Spinal cord (tissue), 10 donors: ENCODE measurements around the gene RPS4Y2. TPM values are rescaled to one million over a fixed set of nuclear protein-coding genes. Genes with fewer than 3 reads are reported as not detected.

ENCODE experiments used
- DNase-seq, 6 donors: peaks; one replicate each; pipeline versions ENCODE4 v3.0.0 to v3.0.0-alpha.2; 2013 to 2015; ENCODE audit warnings: low spot score in 6 of 6, low read depth in 4 of 6
- H3K27ac ChIP-seq: one replicate; pipeline ENCODE4 v1.5.1; 2013; ENCODE audit warnings: low read depth, low read length, control low read depth
- H3K27me3 ChIP-seq: one replicate; pipeline ENCODE4 v1.6.1; 2013; ENCODE audit warnings: low read length; ENCODE audit not compliant: control insufficient read depth, insufficient read depth
- H3K36me3 ChIP-seq: one replicate; pipeline ENCODE4 v1.6.1; 2013; ENCODE audit warnings: low read length; ENCODE audit not compliant: control insufficient read depth, insufficient read depth
- H3K4me1 ChIP-seq: one replicate; pipeline ENCODE4 v1.6.1; 2013; ENCODE audit warnings: low read length; ENCODE audit not compliant: control insufficient read depth, insufficient read depth
- H3K4me3 ChIP-seq: one replicate; pipeline ENCODE4 v1.5.1; 2013; ENCODE audit warnings: low read depth, low read length, control low read depth
- H3K9me3 ChIP-seq: one replicate; pipeline ENCODE4 v1.6.1; 2013; ENCODE audit warnings: low read length; ENCODE audit not compliant: control insufficient read depth, insufficient read depth
- WGBS: methylation state at CpG from one replicate; pipeline ENCODE4 v1.1.5; 2013; ENCODE audit warnings: missing lambda C conversion rate; ENCODE audit not compliant: insufficient coverage; 5-methylcytosine and 5-hydroxymethylcytosine counted together
- polyA plus RNA-seq, 2 donors: library from polyadenylated mRNA; unstranded; fragments of 120-200 nt; gene quantifications; one replicate each; pipeline ENCODE4 v1.2.1, GENCODE V29; 2013; ENCODE audit not compliant: insufficient read length in 2 of 2
- total RNA-seq, 2 donors: library from RNA; depleted of rRNA in 1 of 2; stranded (reverse); fragments of 120-200 nt in 1 of 2; fragments of >200 nt in 1 of 2; gene quantifications; one replicate each; pipeline versions ENCODE4 v1.2.3 to v1.2.4, GENCODE V29; 2013 to 2014
- donor health status: healthy.

RPS4Y2 gene
- total and polyA plus RNA-seq, 4 donors: 0.21 TPM; not detected in 3

DNA sequence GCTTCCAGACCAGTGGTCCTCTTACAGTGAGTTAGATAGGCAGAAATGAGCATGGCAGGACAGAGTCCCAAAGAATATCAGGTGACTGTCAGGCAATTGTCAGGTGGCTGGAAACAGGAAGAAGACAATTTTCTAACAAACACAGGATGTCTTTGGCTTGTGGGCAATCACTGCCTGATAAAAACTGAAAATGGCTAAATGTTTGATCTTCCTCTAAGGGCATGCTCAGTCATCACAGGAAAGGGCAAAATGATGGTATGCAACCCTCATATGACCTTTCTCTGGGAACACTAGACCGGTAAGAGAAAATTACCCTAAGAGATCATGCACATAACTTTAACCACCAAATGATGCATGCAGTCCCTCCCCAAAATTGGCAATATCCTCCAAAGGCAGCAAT, 57.6 kb downstream of the RPS4Y2 start:
- Histone ChIP-seq H3K4me1 (no peaks in the 10 kb centered on the region), H3K27me3 (no peaks in the 10 kb centered on the region), H3K9me3 (no peaks in the 10 kb centered on the region), H3K4me3 (no peak overlapping the region), H3K27ac (no peak overlapping the region), H3K36me3 (no peaks in the 10 kb centered on the region)
- no CpG with 5 or more reads among the region's 1 CpG for WGBS
- no peak for DNase-seq

DNA sequence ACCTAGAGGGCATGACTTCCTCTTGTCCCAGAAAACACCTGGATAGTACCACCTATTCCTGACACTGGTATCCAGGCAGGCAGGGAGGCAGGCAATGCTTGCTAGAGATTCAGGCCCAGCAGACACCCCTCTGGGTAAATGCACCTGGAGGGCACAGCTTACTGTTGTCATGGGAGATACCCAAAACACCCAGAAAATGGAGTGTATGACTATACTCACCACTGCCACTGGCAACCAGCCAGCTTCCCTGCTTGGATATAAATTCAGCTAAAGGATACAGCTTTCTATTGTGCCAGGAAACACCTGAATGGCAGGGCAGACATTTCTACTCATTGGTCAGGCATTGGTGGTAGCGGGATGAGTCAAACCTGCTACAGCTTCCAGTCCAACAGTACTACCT, 58.9 kb downstream of the RPS4Y2 start:
- no peak overlapping the region for H3K4me3 ChIP-seq

DNA sequence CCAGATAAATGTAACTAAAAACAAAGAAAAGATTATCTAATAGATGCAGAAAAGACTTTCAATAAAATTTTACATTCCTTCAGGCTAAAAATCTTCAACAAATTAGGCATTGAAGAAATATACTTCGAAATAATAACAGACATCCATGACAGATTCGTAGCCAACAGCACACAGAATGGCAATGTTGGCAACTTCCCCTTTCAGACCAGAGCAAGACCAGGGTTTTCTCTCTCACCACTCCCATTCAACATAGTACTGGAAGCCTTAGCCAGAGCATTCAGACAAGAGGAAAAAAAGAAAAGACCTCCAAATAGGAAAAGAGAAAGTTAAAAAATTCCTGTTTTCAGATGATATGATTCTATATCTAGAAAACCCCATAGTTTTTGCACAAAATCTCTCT, 61.2 kb downstream of the RPS4Y2 start:
- Histone ChIP-seq H3K27ac (no peak overlapping the region), H3K4me1 (no peaks in the 10 kb centered on the region), H3K4me3 (no peak overlapping the region), H3K36me3 (no peaks in the 10 kb centered on the region), H3K27me3 (no peaks in the 10 kb centered on the region), H3K9me3 (no peaks in the 10 kb centered on the region)
- WGBS: no CpG with 5 or more reads among the region's 2 CpGs
- no peak for DNase-seq

More for the DNA sequence above, 58.9 kb downstream of the RPS4Y2 start:
- no peaks in the 10 kb centered on the region for H3K9me3 ChIP-seq
- H3K36me3 ChIP-seq: no peaks in the 10 kb centered on the region
- no CpG with 5 or more reads among the region's 1 CpG for WGBS
- H3K4me1 ChIP-seq: no peaks in the 10 kb centered on the region
- no peaks in the 10 kb centered on the region for H3K27me3 ChIP-seq
- no peak for DNase-seq
- H3K27ac ChIP-seq: no peak overlapping the region

Other genes with a start within 250 kb of the RPS4Y2 start
- not detected for gene EIF1AY, start 180.3 kb upstream of the RPS4Y2 start, total RNA-seq
- 10 to 100 TPM; 38.7 to 42.0 TPM for gene EIF1AY, start 180.3 kb upstream of the RPS4Y2 start, polyA plus RNA-seq